ENCODE data around the gene EPN2.

EPN2 gene

GRCh38 chr17:19313066-19313745, 76.0 kb downstream of the EPN2 start:
- no peak for DNase-seq

- no peak for DNase-seq
These were observed 76.8 kb downstream of the EPN2 start for GRCh38 chr17:19313746-19314651.

- no peak for DNase-seq
These were observed 77.9 kb downstream of the EPN2 start for GRCh38 chr17:19315104-19315503.

- DNase-seq = no peak
These were observed 79.7 kb downstream of the EPN2 start for GRCh38 chr17:19316761-19317358.

- no peak for DNase-seq
These were observed 80.4 kb downstream of the EPN2 start for GRCh38 chr17:19317359-19318095.

- no peak for DNase-seq
These were observed 81.4 kb downstream of the EPN2 start for GRCh38 chr17:19318611-19319010.

- no peak for DNase-seq
These were observed 82.8 kb downstream of the EPN2 start for GRCh38 chr17:19319771-19320505.

- no peak for DNase-seq
These were observed 83.7 kb downstream of the EPN2 start for GRCh38 chr17:19320876-19321275.

- no peak for DNase-seq
These were observed 84.4 kb downstream of the EPN2 start for GRCh38 chr17:19321481-19322128.

GRCh38 chr17:19322129-19322505, 85.0 kb downstream of the EPN2 start:
- DNase-seq = no peak

- DNase-seq = no peak
These were observed 85.7 kb downstream of the EPN2 start for GRCh38 chr17:19322861-19323260.

- no peak for DNase-seq
These were observed 88.4 kb downstream of the EPN2 start for GRCh38 chr17:19325542-19325941.

- no peak for DNase-seq
These were observed 90.0 kb downstream of the EPN2 start for GRCh38 chr17:19327031-19327783.

GRCh38 chr17:19328441-19329061, 91.4 kb downstream of the EPN2 start:
- no peak for DNase-seq

GRCh38 chr17:19329136-19329535, 92.0 kb downstream of the EPN2 start:
- no peak for DNase-seq

GRCh38 chr17:19329839-19330238, 92.7 kb downstream of the EPN2 start:
- no peak for DNase-seq

- DNase-seq = no peak
These were observed 93.1 kb downstream of the EPN2 start for GRCh38 chr17:19330271-19330670.

GRCh38 chr17:19331134-19331533, 94.0 kb downstream of the EPN2 start:
- no peak for DNase-seq

- no peak for DNase-seq
These were observed 94.5 kb downstream of the EPN2 start for GRCh38 chr17:19331543-19332245.
